PC-3 (cell line): ENCODE results near the gene TMEM273. TPM values are rescaled to one million over a fixed set of nuclear protein-coding genes. Genes with fewer than 3 reads are reported as not detected.

Experiments used
- ATAC-seq: fragments of 200-7000 bp; cut with Tn5 transposase; 2 replicates; pipeline ENCODE4 v1.9.1; 2020; ENCODE audit warnings: mild to moderate bottlenecking, moderate library complexity
- BruUV-seq: library from RNA; stranded (reverse); fragments of 400-500 nt; replicated peaks from 2 replicates; lab custom pipeline; 2021; lab: Mats Ljungman, UMichigan
- CTCF ChIA-PET: fragments of 300-600 bp; sonication (Branson Sonifier 250); formaldehyde crosslinking; loops from one replicate; lab custom pipeline; 2022; ENCODE audit warnings: antibody characterized with exemption; lab: Charles Lee
- POLR2A ChIA-PET: fragments of 300-600 bp; sonication (Branson Sonifier 250); formaldehyde crosslinking; loops from one replicate; lab custom pipeline; 2022; ENCODE audit warnings: antibody characterized with exemption; ENCODE audit not compliant: unreplicated experiment; lab: Charles Lee
- DNase-seq: peaks from one replicate; pipeline ENCODE4 v3.0.0-alpha.2; 2015
- H2AFZ ChIP-seq: fragments of 300-600 bp; sonication (generic); 2 replicates; pipeline ENCODE4 v1.6.0; 2016; ENCODE audit warnings: antibody characterized with exemption, low read length
- H3F3A ChIP-seq: fragments of 300-600 bp; sonication (generic); one replicate; pipeline ENCODE4 v1.6.0; 2017; ENCODE audit warnings: antibody characterized with exemption, low read length, control low read depth, mild to moderate bottlenecking; ENCODE audit not compliant: unreplicated experiment
- H3K27ac ChIP-seq: fragments of 300-600 bp; sonication (generic); 2 replicates; pipeline ENCODE4 v1.5.1; 2016; ENCODE audit warnings: mild to moderate bottlenecking, low read length
- H3K27me3 ChIP-seq: fragments of 300-600 bp; sonication (generic); 2 replicates; pipeline ENCODE4 v1.6.1; 2016; ENCODE audit warnings: low read length, mixed read lengths
- H3K36me3 ChIP-seq: fragments of 300-600 bp; sonication (generic); 2 replicates; pipeline ENCODE4 v1.6.1; 2016; ENCODE audit warnings: low read depth, mixed run types, low read length, mixed read lengths
- H3K4me1 ChIP-seq: fragments of 300-600 bp; sonication (generic); 2 replicates; pipeline ENCODE4 v1.5.1; 2016; ENCODE audit warnings: low read length; ENCODE audit not compliant: insufficient read depth
- H3K4me2 ChIP-seq: fragments of 300-600 bp; sonication (generic); 2 replicates; pipeline ENCODE4 v1.6.0; 2016; ENCODE audit warnings: low read length
- H3K4me3 ChIP-seq: fragments of 300-600 bp; sonication (generic); 2 replicates; pipeline ENCODE4 v1.5.1; 2016; ENCODE audit warnings: mild to moderate bottlenecking, low read length, mixed read lengths
- H3K79me2 ChIP-seq: fragments of 300-600 bp; sonication (generic); 2 replicates; pipeline ENCODE4 v1.6.1; 2017; ENCODE audit warnings: low read length, mixed read lengths
- H3K9ac ChIP-seq: fragments of 300-600 bp; sonication (generic); 2 replicates; pipeline ENCODE4 v1.6.0; 2016; ENCODE audit warnings: mild to moderate bottlenecking, low read length
- H3K9me2 ChIP-seq: fragments of 300-600 bp; sonication (generic); replicated peaks from 2 replicates; pipeline ENCODE4 v1.6.1; 2016; ENCODE audit warnings: mixed run types, low read length, mixed read lengths
- H3K9me3 ChIP-seq: fragments of 300-600 bp; sonication (generic); 2 replicates; pipeline ENCODE4 v1.6.1; 2016; ENCODE audit warnings: low read length, mixed read lengths
- H4K20me1 ChIP-seq: fragments of 300-600 bp; sonication (generic); 2 replicates; pipeline ENCODE4 v1.6.1; 2016; ENCODE audit warnings: low read length, mixed read lengths
- CTCF ChIP-seq: fragments of 300-600 bp; sonication (generic); conservative IDR thresholded peaks from 2 replicates; pipeline ENCODE4 v1.5.1; 2017; ENCODE audit warnings: antibody characterized with exemption, low read depth, mild to moderate bottlenecking, low read length
- EZH2 ChIP-seq: fragments of 300-600 bp; sonication (generic); IDR thresholded peaks from one replicate; pipeline ENCODE4 v1.6.1; 2017; ENCODE audit warnings: antibody characterized with exemption, mild to moderate bottlenecking, low read length; ENCODE audit not compliant: unreplicated experiment
- EZH2phosphoT487 ChIP-seq: fragments of 300-600 bp; sonication (generic); IDR thresholded peaks from 2 replicates; pipeline ENCODE4 v1.6.1; 2018; ENCODE audit warnings: mild to moderate bottlenecking, antibody characterized with exemption, low read length, borderline replicate concordance
- intact Hi-C: fragments of 100-400 bp; cut with micrococcal nuclease; formaldehyde crosslinking; loops from 2 replicates; pipeline ENCODE4 v1.9.0; 2023
- total RNA-seq: library from RNA; depleted of rRNA; stranded (reverse); fragments of >200 nt; gene quantifications from 2 replicates; pipeline ENCODE4 v1.2.3, GENCODE V29; 2014

The TMEM273 gene
- total RNA-seq, 1 experiment from 2014 or later, result not detected

GRCh38 chr10:49225218-49225876 lies 37.2 kb upstream of the TMEM273 start:
- no peak overlapping the region for H3K4me3 ChIP-seq
- no peak overlapping the region for H3K27ac ChIP-seq
- no peaks in the 10 kb centered on the region for H3K79me2 ChIP-seq
- H3K4me2 ChIP-seq, result no peak overlapping the region
- no peak overlapping the region for H3K9ac ChIP-seq
- DNase-seq (no peak), ATAC-seq (no peak)
- no peaks in the 10 kb centered on the region for H3K9me2 ChIP-seq
- H2AFZ ChIP-seq, result no peak overlapping the region
- no peaks in the 10 kb centered on the region for H3K36me3 ChIP-seq
- TF ChIP-seq CTCF (no peak), EZH2 (no peak), EZH2phosphoT487 (no peak)
- POLR2A ChIA-PET, result no interaction called here
- intact Hi-C loops, result no loop called here
- H3F3A ChIP-seq, result no peaks in the 10 kb centered on the region
- CTCF ChIA-PET, result no interaction called here
- H4K20me1 ChIP-seq, result no peaks in the 10 kb centered on the region
- H3K9me3 ChIP-seq, result no peaks in the 10 kb centered on the region
- BruUV-seq, result no TSS peak
- peaks cover 19% of the 10 kb centered on the region; the same call in 1 of the 2 replicates for H3K27me3 ChIP-seq
- 0 out of 2 replicates have a peak, but pooled peaks cover 2% of the 10 kb centered on the region for H3K4me1 ChIP-seq

- TF ChIP-seq EZH2phosphoT487, result no peak
- TF ChIP-seq CTCF, result no peak
- TF ChIP-seq EZH2, result no peak
- ATAC-seq, result no peak
- Histone ChIP-seq H3K27ac (no peak overlapping the region), H4K20me1 (no peaks in the 10 kb centered on the region), H3K4me2 (no peak overlapping the region), H3K36me3 (no peaks in the 10 kb centered on the region), H3F3A (no peaks in the 10 kb centered on the region), H3K9ac (no peak overlapping the region), H3K27me3 (peaks cover 7% of the 10 kb centered on the region), H3K4me3 (no peak overlapping the region), H3K79me2 (no peaks in the 10 kb centered on the region), H3K9me3 (no peaks in the 10 kb centered on the region), H2AFZ (no peak overlapping the region), H3K4me1 (peaks cover 20% of the 10 kb centered on the region), H3K9me2 (no peaks in the 10 kb centered on the region)
- BruUV-seq, result no TSS peak
- no peak for DNase-seq
- CTCF ChIA-PET, result no interaction called here
- intact Hi-C loops, result no loop called here
- POLR2A ChIA-PET, result no interaction called here
Measured at GRCh38 chr10:49223205-49223604, 35.0 kb upstream of the TMEM273 start.

- H3K4me3 ChIP-seq, result no peak overlapping the region
- no TSS peak for BruUV-seq
- H3K27me3 ChIP-seq, result peaks cover 16% of the 10 kb centered on the region
- DNase-seq, result peak; percentile 27
- peak; percentile 35; the same call in 1 of the 2 replicates for TF ChIP-seq CTCF
- TF ChIP-seq EZH2phosphoT487, result no peak
- no peak for TF ChIP-seq EZH2
- H3K4me1 ChIP-seq, result peaks cover 20% of the 10 kb centered on the region
- H3F3A ChIP-seq, result no peaks in the 10 kb centered on the region
- H3K4me2 ChIP-seq, result no peak overlapping the region
- H4K20me1 ChIP-seq, result no peaks in the 10 kb centered on the region
- H3K9ac ChIP-seq, result no peak overlapping the region
- H2AFZ ChIP-seq, result no peak overlapping the region
- no peaks in the 10 kb centered on the region for H3K79me2 ChIP-seq
- ChIA-PET CTCF (no interaction called here), POLR2A (no interaction called here)
- H3K9me3 ChIP-seq, result no peaks in the 10 kb centered on the region
- no peak overlapping the region for H3K27ac ChIP-seq
- H3K9me2 ChIP-seq, result no peaks in the 10 kb centered on the region
- H3K36me3 ChIP-seq, result no peaks in the 10 kb centered on the region
- no peak for ATAC-seq
- intact Hi-C loops, result no loop called here
Measured at GRCh38 chr10:49222170-49222569, 34.0 kb upstream of the TMEM273 start.
